Limb (tissue), 2 donors: ENCODE data around the gene YIPF7.
A peak's percentile ranks its signal among the peaks of the same experiment; 100 is the strongest.

Experiments
- DNase-seq, 2 donors: peaks; one replicate each; pipeline ENCODE4 v3.0.0-alpha.2; 2016; ENCODE audit errors: extremely low spot score in 2 of 2

YIPF7 gene

GRCh38 chr4:44623676-44624075 is 27.7 kb downstream of the YIPF7 start:
- peak in 1 of 2 donors; percentile 7 for DNase-seq

GRCh38 chr4:44616621-44617020 is 34.8 kb downstream of the YIPF7 start:
- DNase-seq = no peak

- no peak for DNase-seq
Measured at GRCh38 chr4:44583393-44583792, 68.0 kb downstream of the YIPF7 start.

- DNase-seq = no peak
Measured at GRCh38 chr4:44580231-44580630, 71.2 kb downstream of the YIPF7 start.

- DNase-seq = no peak
Measured at GRCh38 chr4:44578954-44579353, 72.5 kb downstream of the YIPF7 start.
